Liver (tissue), 9 donors: ENCODE results near the gene KIZ. TPM values are rescaled to one million over a fixed set of nuclear protein-coding genes. Genes with fewer than 3 reads are reported as not detected.

ENCODE experiments used
- DNase-seq: peaks from one replicate; pipeline ENCODE4 v3.0.0-alpha.2; 2017; ENCODE audit warnings: low spot score
- H3K27ac ChIP-seq, 2 donors: one replicate each; pipeline ENCODE4 v1.7.0; 2013; ENCODE audit warnings: inconsistent platforms in 2 of 2, low read length in 2 of 2, control low read depth in 1 of 2, low read depth in 1 of 2, mild to moderate bottlenecking in 1 of 2
- H3K27me3 ChIP-seq, 4 donors: one replicate each; pipeline versions ENCODE4 v1.6.1 to v1.7.0; 2013; ENCODE audit warnings: low read length in 3 of 4, inconsistent platforms in 1 of 4, mild to moderate bottlenecking in 1 of 4, moderate library complexity in 1 of 4; ENCODE audit not compliant: control insufficient read depth in 4 of 4, insufficient read depth in 4 of 4
- H3K36me3 ChIP-seq, 4 donors: one replicate each; pipeline versions ENCODE4 v1.6.1 to v1.7.0; 2013; ENCODE audit warnings: low read length in 3 of 4, mild to moderate bottlenecking in 3 of 4, low read depth in 1 of 4, moderate library complexity in 1 of 4; ENCODE audit not compliant: control insufficient read depth in 4 of 4, insufficient read depth in 3 of 4
- H3K4me1 ChIP-seq, 4 donors: one replicate each; pipeline versions ENCODE4 v1.6.1 to v1.7.0; 2013; ENCODE audit warnings: low read length in 3 of 4, mild to moderate bottlenecking in 3 of 4, moderate library complexity in 1 of 4; ENCODE audit not compliant: control insufficient read depth in 4 of 4, insufficient read depth in 4 of 4
- H3K4me3 ChIP-seq, 3 donors: one replicate each; pipeline versions ENCODE4 v1.6.1 to v1.7.0; 2013; ENCODE audit warnings: low read length in 3 of 3, control low read depth in 1 of 3, low read depth in 1 of 3, mild to moderate bottlenecking in 1 of 3
- H3K9ac ChIP-seq, 2 donors: one replicate each; pipeline ENCODE4 v1.7.0; 2013; ENCODE audit warnings: low read length in 2 of 2, mild to moderate bottlenecking in 2 of 2, moderate library complexity in 2 of 2, control low read depth in 1 of 2, low read depth in 1 of 2
- H3K9me3 ChIP-seq, 4 donors: one replicate each; pipeline versions ENCODE4 v1.6.1 to v1.7.0; 2013; ENCODE audit warnings: low read length in 3 of 4; ENCODE audit not compliant: control insufficient read depth in 4 of 4
- ATF3 ChIP-seq: IDR thresholded peaks from 2 replicates; pipeline ENCODE4 v1.6.1; 2016; ENCODE audit warnings: antibody characterized with exemption
- EGR1 ChIP-seq, 2 donors: IDR thresholded peaks; 2 replicates each; pipeline ENCODE4 v1.6.1; 2016 to 2018; ENCODE audit warnings: antibody characterized with exemption in 2 of 2, low read depth in 2 of 2
- FOXA1 ChIP-seq: IDR thresholded peaks from 2 replicates; pipeline ENCODE4 v1.6.1; 2016; ENCODE audit warnings: antibody characterized with exemption
- GABPA ChIP-seq, 2 donors: IDR thresholded peaks in 1 of 2; conservative IDR thresholded peaks in 1 of 2; 2 replicates each; pipeline ENCODE4 v1.6.1; 2016; ENCODE audit warnings: antibody characterized with exemption in 2 of 2, mild to moderate bottlenecking in 1 of 2, moderate library complexity in 1 of 2
- HNF4A ChIP-seq, 2 donors: conservative IDR thresholded peaks; 2 replicates each; pipeline ENCODE4 v1.6.1; 2016; ENCODE audit warnings: antibody characterized with exemption in 2 of 2, mild to moderate bottlenecking in 2 of 2
- JUND ChIP-seq, 2 donors: IDR thresholded peaks; 2 replicates each; pipeline ENCODE4 v1.6.1; 2016; ENCODE audit warnings: antibody characterized with exemption in 2 of 2
- NR2F2 ChIP-seq: IDR thresholded peaks from 2 replicates; pipeline ENCODE4 v1.6.1; 2016; ENCODE audit warnings: antibody characterized with exemption
- RAD21 ChIP-seq, 2 donors: IDR thresholded peaks; 2 replicates each; pipeline ENCODE4 v1.6.1; 2016; ENCODE audit warnings: antibody characterized with exemption in 2 of 2, mild to moderate bottlenecking in 2 of 2
- RXRA ChIP-seq, 2 donors: IDR thresholded peaks; 2 replicates each; pipeline ENCODE4 v1.6.1; 2017 to 2018; ENCODE audit warnings: antibody characterized with exemption in 2 of 2, mild to moderate bottlenecking in 1 of 2
- SP1 ChIP-seq: IDR thresholded peaks from 2 replicates; pipeline ENCODE4 v1.6.1; 2018; ENCODE audit warnings: antibody characterized with exemption, mild to moderate bottlenecking
- WGBS: extraction: QIAGEN DNeasy Blood & Tissue Kit; methylation state at CpG from one replicate; pipeline ENCODE4 v1.1.7; 2013; 5-methylcytosine and 5-hydroxymethylcytosine counted together
- polyA plus RNA-seq, 2 donors: library from polyadenylated mRNA; stranded (reverse) in 1 of 2; unstranded in 1 of 2; fragments of 200-250 nt in 1 of 2; fragments of >200 nt in 1 of 2; fragmentation: Nextera tagmentation in 1 of 2; extraction: Ambion mirVana in 1 of 2; gene quantifications; one replicate each; pipeline versions ENCODE4 v1.2.1 to v1.2.3, GENCODE V29; 2013 to 2015
- total RNA-seq, 2 donors: library from RNA; depleted of rRNA; stranded (reverse); fragments of >200 nt; gene quantifications; one replicate each; pipeline ENCODE4 v1.2.3, GENCODE V29; 2014
- TF ChIP-seq, protein P1 (sequence below): fragments of 150-350 bp; IDR thresholded peaks from 2 replicates; pipeline ENCODE4 v1.5.1; 2017; ENCODE audit warnings: improper control_type of control experiment, low read depth, low read length; ENCODE audit not compliant: missing input control
- TF ChIP-seq, protein P2 (sequence below): IDR thresholded peaks from 2 replicates; pipeline ENCODE4 v1.6.1; 2016; ENCODE audit warnings: antibody characterized with exemption, mild to moderate bottlenecking
- TF ChIP-seq, protein P3 (sequence below): IDR thresholded peaks from 2 replicates; pipeline ENCODE4 v1.6.1; 2016; ENCODE audit warnings: antibody characterized with exemption
- donor health status: healthy.
- donor health status: healthy.
- donor health status: healthy.
- donor health status: healthy.
- donor health status: healthy.

Gene KIZ
- total and polyA plus RNA-seq, 4 donors = 3.0 to 9.5 (median 5.2) TPM

- peaks cover 0 to 8% (median 3%) of the 10 kb centered on the region in 4 donors for H3K4me1 ChIP-seq
- DNase-seq = no peak
- no peaks in the 10 kb centered on the region for H3K27me3 ChIP-seq
- H3K9me3 ChIP-seq = no peaks in the 10 kb centered on the region
- 90% methylated on average over 11 of the region's 11 CpGs for WGBS
- no peak overlapping the region for H3K27ac ChIP-seq
- H3K4me3 ChIP-seq = no peak overlapping the region
- no peak for TF ChIP-seq ATF3
- no peak for TF ChIP-seq EGR1 (IDR thresholded peaks at IDR 0.05; ENCODE audit: low read depth in 2 of 2)
- no peak for TF ChIP-seq GABPA (IDR thresholded peaks at IDR 0.05 in 1 of 2, conservative IDR thresholded peaks at IDR 0.05 in 1 of 2)
- TF ChIP-seq SP1 = no peak
- TF ChIP-seq JUND (IDR thresholded peaks at IDR 0.05) = no peak
- TF ChIP-seq, protein P1, sequence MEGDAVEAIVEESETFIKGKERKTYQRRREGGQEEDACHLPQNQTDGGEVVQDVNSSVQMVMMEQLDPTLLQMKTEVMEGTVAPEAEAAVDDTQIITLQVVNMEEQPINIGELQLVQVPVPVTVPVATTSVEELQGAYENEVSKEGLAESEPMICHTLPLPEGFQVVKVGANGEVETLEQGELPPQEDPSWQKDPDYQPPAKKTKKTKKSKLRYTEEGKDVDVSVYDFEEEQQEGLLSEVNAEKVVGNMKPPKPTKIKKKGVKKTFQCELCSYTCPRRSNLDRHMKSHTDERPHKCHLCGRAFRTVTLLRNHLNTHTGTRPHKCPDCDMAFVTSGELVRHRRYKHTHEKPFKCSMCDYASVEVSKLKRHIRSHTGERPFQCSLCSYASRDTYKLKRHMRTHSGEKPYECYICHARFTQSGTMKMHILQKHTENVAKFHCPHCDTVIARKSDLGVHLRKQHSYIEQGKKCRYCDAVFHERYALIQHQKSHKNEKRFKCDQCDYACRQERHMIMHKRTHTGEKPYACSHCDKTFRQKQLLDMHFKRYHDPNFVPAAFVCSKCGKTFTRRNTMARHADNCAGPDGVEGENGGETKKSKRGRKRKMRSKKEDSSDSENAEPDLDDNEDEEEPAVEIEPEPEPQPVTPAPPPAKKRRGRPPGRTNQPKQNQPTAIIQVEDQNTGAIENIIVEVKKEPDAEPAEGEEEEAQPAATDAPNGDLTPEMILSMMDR = no peak
- TF ChIP-seq FOXA1 = no peak
- TF ChIP-seq, protein P2, sequence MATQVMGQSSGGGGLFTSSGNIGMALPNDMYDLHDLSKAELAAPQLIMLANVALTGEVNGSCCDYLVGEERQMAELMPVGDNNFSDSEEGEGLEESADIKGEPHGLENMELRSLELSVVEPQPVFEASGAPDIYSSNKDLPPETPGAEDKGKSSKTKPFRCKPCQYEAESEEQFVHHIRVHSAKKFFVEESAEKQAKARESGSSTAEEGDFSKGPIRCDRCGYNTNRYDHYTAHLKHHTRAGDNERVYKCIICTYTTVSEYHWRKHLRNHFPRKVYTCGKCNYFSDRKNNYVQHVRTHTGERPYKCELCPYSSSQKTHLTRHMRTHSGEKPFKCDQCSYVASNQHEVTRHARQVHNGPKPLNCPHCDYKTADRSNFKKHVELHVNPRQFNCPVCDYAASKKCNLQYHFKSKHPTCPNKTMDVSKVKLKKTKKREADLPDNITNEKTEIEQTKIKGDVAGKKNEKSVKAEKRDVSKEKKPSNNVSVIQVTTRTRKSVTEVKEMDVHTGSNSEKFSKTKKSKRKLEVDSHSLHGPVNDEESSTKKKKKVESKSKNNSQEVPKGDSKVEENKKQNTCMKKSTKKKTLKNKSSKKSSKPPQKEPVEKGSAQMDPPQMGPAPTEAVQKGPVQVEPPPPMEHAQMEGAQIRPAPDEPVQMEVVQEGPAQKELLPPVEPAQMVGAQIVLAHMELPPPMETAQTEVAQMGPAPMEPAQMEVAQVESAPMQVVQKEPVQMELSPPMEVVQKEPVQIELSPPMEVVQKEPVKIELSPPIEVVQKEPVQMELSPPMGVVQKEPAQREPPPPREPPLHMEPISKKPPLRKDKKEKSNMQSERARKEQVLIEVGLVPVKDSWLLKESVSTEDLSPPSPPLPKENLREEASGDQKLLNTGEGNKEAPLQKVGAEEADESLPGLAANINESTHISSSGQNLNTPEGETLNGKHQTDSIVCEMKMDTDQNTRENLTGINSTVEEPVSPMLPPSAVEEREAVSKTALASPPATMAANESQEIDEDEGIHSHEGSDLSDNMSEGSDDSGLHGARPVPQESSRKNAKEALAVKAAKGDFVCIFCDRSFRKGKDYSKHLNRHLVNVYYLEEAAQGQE = no peak
- TF ChIP-seq RXRA (IDR thresholded peaks at IDR 0.05) = no peak
- TF ChIP-seq, protein P3, sequence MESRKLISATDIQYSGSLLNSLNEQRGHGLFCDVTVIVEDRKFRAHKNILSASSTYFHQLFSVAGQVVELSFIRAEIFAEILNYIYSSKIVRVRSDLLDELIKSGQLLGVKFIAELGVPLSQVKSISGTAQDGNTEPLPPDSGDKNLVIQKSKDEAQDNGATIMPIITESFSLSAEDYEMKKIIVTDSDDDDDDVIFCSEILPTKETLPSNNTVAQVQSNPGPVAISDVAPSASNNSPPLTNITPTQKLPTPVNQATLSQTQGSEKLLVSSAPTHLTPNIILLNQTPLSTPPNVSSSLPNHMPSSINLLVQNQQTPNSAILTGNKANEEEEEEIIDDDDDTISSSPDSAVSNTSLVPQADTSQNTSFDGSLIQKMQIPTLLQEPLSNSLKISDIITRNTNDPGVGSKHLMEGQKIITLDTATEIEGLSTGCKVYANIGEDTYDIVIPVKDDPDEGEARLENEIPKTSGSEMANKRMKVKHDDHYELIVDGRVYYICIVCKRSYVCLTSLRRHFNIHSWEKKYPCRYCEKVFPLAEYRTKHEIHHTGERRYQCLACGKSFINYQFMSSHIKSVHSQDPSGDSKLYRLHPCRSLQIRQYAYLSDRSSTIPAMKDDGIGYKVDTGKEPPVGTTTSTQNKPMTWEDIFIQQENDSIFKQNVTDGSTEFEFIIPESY = no peak
- TF ChIP-seq NR2F2 = no peak
- H3K9ac ChIP-seq = no peak overlapping the region
- H3K36me3 ChIP-seq = peaks cover 0 to 14% (median 5%) of the 10 kb centered on the region in 4 donors
These were observed 109.1 kb downstream of the KIZ start for GRCh38 chr20:21234806-21235483.

- H3K4me3 ChIP-seq = no peak overlapping the region
- TF ChIP-seq FOXA1 (no peak), HNF4A (conservative IDR thresholded peaks at IDR 0.05) (peak in 1 of 2 donors; percentile 6), RAD21 (IDR thresholded peaks at IDR 0.05) (peak; percentile 77 to 79), RXRA (IDR thresholded peaks at IDR 0.05) (peak; percentile 6 to 15)
- TF ChIP-seq, protein P1 = peak; percentile 88
- peaks cover 0 to 9% (median 2%) of the 10 kb centered on the region in 4 donors for H3K36me3 ChIP-seq
- 16% methylated on average over 15 of the region's 15 CpGs for WGBS
- H3K9me3 ChIP-seq = no peaks in the 10 kb centered on the region
- DNase-seq = peak; percentile 51
- H3K9ac ChIP-seq = no peak overlapping the region
- no peak overlapping the region for H3K27ac ChIP-seq
- H3K27me3 ChIP-seq = no peaks in the 10 kb centered on the region
- H3K4me1 ChIP-seq = peaks cover 0 to 8% (median 3%) of the 10 kb centered on the region in 4 donors
These were observed 109.9 kb downstream of the KIZ start for GRCh38 chr20:21235484-21236445.
